Measurements from ENCODE around the gene EIF3B. TPM values are rescaled to one million over a fixed set of nuclear protein-coding genes. Genes with fewer than 3 reads are reported as not detected.

Gene EIF3B
- total RNA-seq, 1 donor from 2014 or later = 89.5 TPM

DNA sequence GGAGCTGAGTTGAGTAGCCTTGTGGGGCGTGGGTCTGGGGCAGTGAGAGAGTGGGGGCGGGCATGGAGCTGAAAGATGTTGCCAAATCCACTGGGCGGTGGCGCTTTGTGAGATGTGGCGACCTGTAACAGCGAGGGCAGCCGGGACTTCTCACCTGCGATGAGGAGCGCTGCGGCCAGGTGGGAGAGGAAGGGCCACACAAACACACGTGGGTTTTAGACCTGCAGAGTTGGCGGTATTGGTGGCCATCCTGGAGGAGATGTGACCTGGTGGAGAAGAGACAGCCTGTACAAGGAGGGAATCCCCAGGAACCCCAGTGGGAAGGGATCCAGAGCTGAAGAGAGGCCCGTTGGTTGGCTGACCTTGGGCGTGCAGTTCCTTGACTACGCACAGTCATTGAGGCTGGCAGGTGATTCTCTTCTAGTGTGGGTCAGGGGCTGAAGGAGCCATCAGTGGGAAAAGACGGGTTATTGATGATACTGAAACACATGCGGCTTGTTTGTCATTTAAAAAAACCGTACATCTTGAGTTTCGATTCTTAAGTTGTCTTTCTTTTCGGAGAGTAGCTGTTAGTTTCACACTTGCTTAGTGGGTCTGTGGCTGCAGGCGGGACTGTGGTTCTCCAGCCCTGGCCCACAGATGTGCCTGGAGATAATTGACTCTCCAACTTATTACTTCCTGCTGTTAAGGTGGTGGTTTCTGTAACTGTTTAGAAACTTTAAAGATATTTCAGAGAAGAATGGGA lies 51.1 kb downstream of the EIF3B start:
- no peaks in the 10 kb centered on the region for H3K9me3 ChIP-seq
- TF ChIP-seq, protein P1, sequence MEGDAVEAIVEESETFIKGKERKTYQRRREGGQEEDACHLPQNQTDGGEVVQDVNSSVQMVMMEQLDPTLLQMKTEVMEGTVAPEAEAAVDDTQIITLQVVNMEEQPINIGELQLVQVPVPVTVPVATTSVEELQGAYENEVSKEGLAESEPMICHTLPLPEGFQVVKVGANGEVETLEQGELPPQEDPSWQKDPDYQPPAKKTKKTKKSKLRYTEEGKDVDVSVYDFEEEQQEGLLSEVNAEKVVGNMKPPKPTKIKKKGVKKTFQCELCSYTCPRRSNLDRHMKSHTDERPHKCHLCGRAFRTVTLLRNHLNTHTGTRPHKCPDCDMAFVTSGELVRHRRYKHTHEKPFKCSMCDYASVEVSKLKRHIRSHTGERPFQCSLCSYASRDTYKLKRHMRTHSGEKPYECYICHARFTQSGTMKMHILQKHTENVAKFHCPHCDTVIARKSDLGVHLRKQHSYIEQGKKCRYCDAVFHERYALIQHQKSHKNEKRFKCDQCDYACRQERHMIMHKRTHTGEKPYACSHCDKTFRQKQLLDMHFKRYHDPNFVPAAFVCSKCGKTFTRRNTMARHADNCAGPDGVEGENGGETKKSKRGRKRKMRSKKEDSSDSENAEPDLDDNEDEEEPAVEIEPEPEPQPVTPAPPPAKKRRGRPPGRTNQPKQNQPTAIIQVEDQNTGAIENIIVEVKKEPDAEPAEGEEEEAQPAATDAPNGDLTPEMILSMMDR (IDR thresholded peaks at IDR 0.05) = no peak
- ATAC-seq (no peak), DNase-seq (no peak)
- H3K27ac ChIP-seq = no peak overlapping the region
- H3K36me3 ChIP-seq = no peaks in the 10 kb centered on the region
- intact Hi-C loops (cut with DNase I) = no loop called here
- H3K4me3 ChIP-seq = peak overlapping the region; percentile 75
- H3K27me3 ChIP-seq (ENCODE audit: low read depth) = no peaks in the 10 kb centered on the region
- peaks cover 73% of the 10 kb centered on the region for H3K4me1 ChIP-seq

DNA sequence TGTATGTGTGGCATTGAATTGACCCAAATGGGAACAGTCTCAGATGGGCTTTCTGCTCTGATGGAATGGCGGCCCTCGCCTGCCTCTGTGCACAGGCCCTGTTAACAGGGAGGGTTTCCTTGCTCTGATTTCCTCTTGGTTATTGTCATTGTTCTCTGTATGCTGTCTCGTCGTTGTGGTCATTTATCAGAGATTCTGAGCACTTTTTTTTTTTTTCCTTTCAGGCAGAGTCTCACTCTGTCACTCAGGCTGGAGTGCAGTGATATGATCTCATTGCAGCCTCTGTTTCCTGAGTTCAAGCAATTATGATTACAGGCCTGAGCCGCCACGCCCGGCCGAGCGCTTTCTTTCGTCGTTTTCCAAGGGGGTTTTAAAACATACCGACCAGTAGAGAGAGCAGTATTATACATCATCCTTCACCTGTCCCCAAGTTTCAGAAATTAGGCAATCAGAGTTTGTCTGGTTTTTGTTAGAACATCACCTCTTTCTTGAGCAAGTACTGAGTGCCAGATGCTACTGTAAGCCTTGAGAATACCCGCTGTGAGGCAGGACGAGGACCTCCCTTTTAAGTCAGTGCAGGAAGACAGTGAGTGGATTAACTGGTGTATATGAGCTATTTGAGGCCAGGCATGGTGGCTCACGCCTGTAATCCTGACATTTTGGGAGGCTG lies 55.3 kb downstream of the EIF3B start:
- Histone ChIP-seq H3K36me3 (no peaks in the 10 kb centered on the region), H3K27ac (peak overlapping the region; percentile 57), H3K4me1 (peaks cover 78% of the 10 kb centered on the region), H3K27me3 (ENCODE audit: low read depth) (no peaks in the 10 kb centered on the region), H3K9me3 (no peaks in the 10 kb centered on the region), H3K4me3 (no peak overlapping the region)
- ATAC-seq (no peak), DNase-seq (no peak)
- TF ChIP-seq, protein P1 (IDR thresholded peaks at IDR 0.05) = no peak
- intact Hi-C loops (cut with DNase I) = no loop called here

DNA sequence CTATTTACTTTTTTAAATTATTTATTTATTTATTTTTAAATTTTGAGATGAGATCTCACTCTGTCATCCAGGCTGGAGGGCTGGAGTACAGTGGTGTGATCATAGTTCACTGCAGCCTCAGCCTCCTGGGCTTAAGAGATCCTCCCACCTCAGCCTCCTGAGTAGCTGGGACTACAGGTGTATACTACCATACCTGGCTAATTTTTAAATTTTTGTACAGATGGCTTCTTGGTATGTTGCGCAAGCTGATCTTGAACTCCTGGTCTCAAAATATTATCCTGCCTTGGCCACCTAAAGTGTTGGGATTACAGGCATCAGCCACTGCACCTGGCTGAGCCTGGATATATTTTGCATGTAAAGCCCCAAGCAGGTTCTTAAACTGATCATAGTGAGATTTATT lies 56.4 kb downstream of the EIF3B start:
- intact Hi-C loops (cut with DNase I) = no loop called here
- Histone ChIP-seq H3K4me3 (no peak overlapping the region), H3K4me1 (peaks cover 66% of the 10 kb centered on the region), H3K9me3 (no peaks in the 10 kb centered on the region), H3K27me3 (ENCODE audit: low read depth) (no peaks in the 10 kb centered on the region), H3K36me3 (no peaks in the 10 kb centered on the region), H3K27ac (peak overlapping the region; percentile 57)
- TF ChIP-seq, protein P1 (IDR thresholded peaks at IDR 0.05) = no peak
- DNase-seq (no peak), ATAC-seq (no peak)

DNA sequence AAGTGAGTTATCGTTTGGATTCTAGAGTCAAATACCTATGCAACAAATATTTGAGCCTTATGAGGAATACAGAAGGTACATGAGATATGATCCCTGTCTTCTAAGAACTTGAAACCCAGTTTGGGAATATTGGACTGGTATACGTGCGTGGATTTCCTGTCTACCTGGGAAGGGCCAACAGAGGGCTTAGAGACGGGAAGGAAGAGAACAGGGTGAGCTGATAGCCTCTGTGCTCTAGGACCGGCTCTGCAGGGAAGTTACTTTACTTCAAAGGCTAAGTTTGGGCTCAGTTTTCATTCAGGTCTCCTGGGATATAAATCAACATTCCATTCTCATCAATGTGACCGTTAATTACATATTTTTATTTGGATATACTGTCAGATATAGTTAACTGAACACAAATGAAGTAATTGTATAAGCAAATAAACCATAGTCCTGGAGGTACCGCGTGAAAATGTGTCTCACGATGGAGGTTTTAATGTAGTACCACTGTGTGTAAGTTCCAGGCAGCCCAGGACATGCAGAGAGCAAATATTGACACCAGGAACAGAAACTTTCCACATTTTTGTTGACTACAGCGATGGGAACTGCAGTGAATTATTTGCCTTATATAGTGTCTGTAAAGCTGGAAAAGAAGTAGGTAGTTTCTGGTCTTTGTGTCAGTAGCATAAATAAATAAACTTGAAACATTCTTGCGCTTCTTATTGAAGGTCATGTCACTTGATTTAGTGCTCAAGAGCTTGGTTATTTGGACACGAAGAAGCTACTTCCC lies 57.4 kb downstream of the EIF3B start:
- TF ChIP-seq, protein P1 (IDR thresholded peaks at IDR 0.05) = no peak
- H3K4me3 ChIP-seq = no peak overlapping the region
- peak overlapping the region; percentile 26 for H3K27ac ChIP-seq
- ATAC-seq (peak; percentile 45 to 60), DNase-seq (no peak)
- no peaks in the 10 kb centered on the region for H3K27me3 ChIP-seq (ENCODE audit: low read depth)
- H3K9me3 ChIP-seq = no peaks in the 10 kb centered on the region
- intact Hi-C loops (cut with DNase I) = no loop called here
- no peaks in the 10 kb centered on the region for H3K36me3 ChIP-seq
- H3K4me1 ChIP-seq = peaks cover 68% of the 10 kb centered on the region

DNA sequence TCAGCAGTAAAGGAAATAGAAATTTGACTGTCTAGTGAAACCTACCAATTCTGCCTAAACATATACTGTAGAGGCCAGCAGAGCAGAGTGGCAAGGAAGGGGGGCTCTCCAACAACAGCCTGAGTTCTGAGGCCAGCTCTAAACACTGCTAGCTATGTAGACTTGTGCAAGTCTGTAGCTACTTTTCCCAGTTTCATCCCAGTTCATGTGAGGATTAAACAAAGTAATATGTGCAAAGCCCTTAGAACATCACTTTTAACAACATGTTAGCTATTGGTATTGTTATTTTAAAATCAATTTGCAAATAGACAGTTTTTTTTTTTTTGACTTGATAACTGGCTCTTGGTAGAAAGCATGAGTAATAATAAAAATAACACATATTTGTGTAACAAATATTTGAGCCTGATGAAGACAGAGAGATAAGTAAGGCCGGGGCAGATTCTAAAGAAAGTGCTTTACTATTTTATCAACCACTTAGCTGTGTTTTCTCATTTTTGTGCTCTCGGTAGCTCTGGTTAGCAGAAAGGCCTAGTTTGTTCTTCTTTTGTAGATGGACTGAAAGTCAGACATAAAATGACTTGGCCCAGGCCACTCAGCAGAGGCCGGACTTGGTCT lies 58.1 kb downstream of the EIF3B start:
- H3K36me3 ChIP-seq = no peaks in the 10 kb centered on the region
- DNase-seq (no peak), ATAC-seq (peak in 1 of 2 donors; percentile 18)
- H3K27me3 ChIP-seq (ENCODE audit: low read depth) = no peaks in the 10 kb centered on the region
- peak overlapping the region; percentile 26 for H3K27ac ChIP-seq
- no peak overlapping the region for H3K4me3 ChIP-seq
- TF ChIP-seq, protein P1 (IDR thresholded peaks at IDR 0.05) = no peak
- H3K9me3 ChIP-seq = no peaks in the 10 kb centered on the region
- intact Hi-C loops (cut with DNase I) = no loop called here
- peaks cover 64% of the 10 kb centered on the region for H3K4me1 ChIP-seq
